WTC11 (cell line): Measurements from ENCODE around the gene DDI2. TPM values are rescaled to one million over a fixed set of nuclear protein-coding genes. Genes with fewer than 3 reads are reported as not detected.
A peak's percentile ranks its signal among the peaks of the same experiment; 100 is the strongest.

Source experiments
- ATAC-seq: fragments of 200-7000 bp; cut with Tn5 transposase; 2 replicates; pipeline ENCODE4 v1.10.0; 2021; ENCODE audit warnings: mild to moderate bottlenecking, moderate library complexity
- CTCF ChIA-PET: fragments of 300-600 bp; sonication (Branson Sonifier 250); formaldehyde crosslinking; loops from one replicate; lab custom pipeline; 2021; ENCODE audit warnings: antibody characterized with exemption; lab: Charles Lee
- POLR2A ChIA-PET: fragments of 350-600 bp; sonication (Branson Sonifier 250); formaldehyde crosslinking; loops from one replicate; lab custom pipeline; 2021; ENCODE audit warnings: antibody characterized with exemption; lab: Charles Lee
- DNase-seq: peaks from one replicate; pipeline ENCODE4 v3.0.0; 2021; ENCODE audit warnings: low spot score
- H3K27ac Mint-ChIP-seq: 2 replicates; pipeline ENCODE4 v1.8.0; 2021; ENCODE audit warnings: mixed read lengths
- H3K27me3 Mint-ChIP-seq: 2 replicates; pipeline ENCODE4 v1.8.0; 2021; ENCODE audit warnings: low read depth, mild to moderate bottlenecking, moderate library complexity, mixed read lengths
- H3K36me3 Mint-ChIP-seq: 2 replicates; pipeline ENCODE4 v1.8.0; 2021; ENCODE audit warnings: mixed read lengths
- H3K4me1 Mint-ChIP-seq: 2 replicates; pipeline ENCODE4 v1.8.0; 2022; ENCODE audit warnings: mixed read lengths
- H3K4me3 Mint-ChIP-seq: 2 replicates; pipeline ENCODE4 v1.8.0; 2021; ENCODE audit warnings: mild to moderate bottlenecking, moderate library complexity, mixed read lengths
- H3K9me3 Mint-ChIP-seq: 2 replicates; pipeline ENCODE4 v1.8.0; 2021; ENCODE audit warnings: mixed read lengths
- ATF2 ChIP-seq: sonication (generic); formaldehyde crosslinking; IDR thresholded peaks from 2 replicates; pipeline ENCODE4 v1.8.1; 2022; ENCODE audit warnings: low read depth, missing genetic modification reagents, borderline replicate concordance
- CBFB ChIP-seq: sonication (generic); formaldehyde crosslinking; IDR thresholded peaks from 2 replicates; pipeline ENCODE4 v1.8.1; 2022; ENCODE audit warnings: mild to moderate bottlenecking, low read depth, missing genetic modification reagents
- CREM ChIP-seq: sonication (generic); formaldehyde crosslinking; IDR thresholded peaks from 2 replicates; pipeline ENCODE4 v1.8.1; 2022; ENCODE audit warnings: mild to moderate bottlenecking, missing genetic modification reagents, moderate library complexity
- GRHL2 ChIP-seq: fragments of 250-450 bp; sonication (Bioruptor Pico); IDR thresholded peaks from 2 replicates; pipeline ENCODE4 v1.8.0; 2022; ENCODE audit warnings: mild to moderate bottlenecking, moderate library complexity; ENCODE audit not compliant: insufficient replicate concordance, severe bottlenecking
- HMGA2 ChIP-seq: fragments of 250-450 bp; sonication (Bioruptor Pico); IDR thresholded peaks from 2 replicates; pipeline ENCODE4 v1.4.0; 2021; ENCODE audit warnings: mild to moderate bottlenecking, moderate library complexity
- MYBL2 ChIP-seq: sonication (generic); formaldehyde crosslinking; IDR thresholded peaks from 2 replicates; pipeline ENCODE4 v1.8.1; 2023; ENCODE audit warnings: mild to moderate bottlenecking, moderate library complexity, missing genetic modification reagents
- NFYB ChIP-seq: sonication (generic); formaldehyde crosslinking; conservative IDR thresholded peaks from 2 replicates; pipeline ENCODE4 v1.8.0; 2022; ENCODE audit warnings: low read depth, missing genetic modification reagents
- NR1H2 ChIP-seq: sonication (generic); formaldehyde crosslinking; IDR thresholded peaks from 2 replicates; pipeline ENCODE4 v1.9.0; 2021; ENCODE audit warnings: mild to moderate bottlenecking, moderate library complexity, missing genetic modification reagents
- NR2C2 ChIP-seq: sonication (generic); formaldehyde crosslinking; IDR thresholded peaks from 2 replicates; pipeline ENCODE4 v1.8.0; 2022; ENCODE audit warnings: mild to moderate bottlenecking, missing genetic modification reagents
- NR3C1 ChIP-seq: sonication (generic); formaldehyde crosslinking; conservative IDR thresholded peaks from 2 replicates; pipeline ENCODE4 v1.8.1; 2023; ENCODE audit warnings: low read depth, mild to moderate bottlenecking, missing genetic modification reagents
- RELA ChIP-seq: sonication (generic); formaldehyde crosslinking; IDR thresholded peaks from 2 replicates; pipeline ENCODE4 v1.8.1; 2022; ENCODE audit warnings: missing genetic modification reagents, mild to moderate bottlenecking, borderline replicate concordance
- TP53 ChIP-seq: sonication (generic); formaldehyde crosslinking; IDR thresholded peaks from 2 replicates; pipeline ENCODE4 v1.8.1; 2023; ENCODE audit warnings: mild to moderate bottlenecking, missing genetic modification reagents
- USF1 ChIP-seq: sonication (generic); formaldehyde crosslinking; IDR thresholded peaks from 2 replicates; pipeline ENCODE4 v1.8.0; 2022; ENCODE audit warnings: mild to moderate bottlenecking, missing genetic modification reagents
- ZNF138 ChIP-seq: sonication (generic); formaldehyde crosslinking; conservative IDR thresholded peaks from 2 replicates; pipeline ENCODE4 v1.8.1; 2022; ENCODE audit warnings: mild to moderate bottlenecking, moderate library complexity, missing genetic modification reagents
- ZNF396 ChIP-seq: fragments of 250-450 bp; sonication (Bioruptor Pico); IDR thresholded peaks from 2 replicates; pipeline ENCODE4 v1.8.0; 2021; ENCODE audit warnings: mild to moderate bottlenecking, moderate library complexity, borderline replicate concordance
- ZNF423 ChIP-seq: fragments of 250-450 bp; sonication (Bioruptor Pico); IDR thresholded peaks from 2 replicates; pipeline ENCODE4 v2.1.2; 2022; ENCODE audit warnings: mild to moderate bottlenecking, moderate library complexity
- ZNF425 ChIP-seq: fragments of 250-450 bp; sonication (Bioruptor Pico); conservative IDR thresholded peaks from 2 replicates; pipeline ENCODE4 v1.9.0; 2021; ENCODE audit warnings: mild to moderate bottlenecking
- total RNA-seq: library from RNA; stranded (reverse); gene quantifications from 3 replicates; pipeline ENCODE4 v1.2.3, GENCODE V29; 2021
- TF ChIP-seq, protein P1 (sequence below): fragments of 250-450 bp; sonication (Bioruptor Pico); IDR thresholded peaks from 2 replicates; pipeline ENCODE4 v2.1.2; 2022; ENCODE audit warnings: mild to moderate bottlenecking, moderate library complexity
- TF ChIP-seq, protein P2 (sequence below): fragments of 250-450 bp; sonication (Bioruptor Pico); IDR thresholded peaks from 2 replicates; pipeline ENCODE4 v1.9.0; 2021; ENCODE audit warnings: mild to moderate bottlenecking
- TF ChIP-seq, protein P3 (sequence below): sonication (generic); formaldehyde crosslinking; IDR thresholded peaks from 2 replicates; pipeline ENCODE4 v1.8.0; 2022; ENCODE audit warnings: mild to moderate bottlenecking, missing genetic modification reagents
- TF ChIP-seq, protein P4 (sequence below): sonication (generic); formaldehyde crosslinking; IDR thresholded peaks from 2 replicates; pipeline ENCODE4 v1.8.1; 2023; ENCODE audit warnings: mild to moderate bottlenecking, missing genetic modification reagents

The DDI2 gene
- total RNA-seq, 1 experiment from 2014 or later = 34.2 TPM

DNA sequence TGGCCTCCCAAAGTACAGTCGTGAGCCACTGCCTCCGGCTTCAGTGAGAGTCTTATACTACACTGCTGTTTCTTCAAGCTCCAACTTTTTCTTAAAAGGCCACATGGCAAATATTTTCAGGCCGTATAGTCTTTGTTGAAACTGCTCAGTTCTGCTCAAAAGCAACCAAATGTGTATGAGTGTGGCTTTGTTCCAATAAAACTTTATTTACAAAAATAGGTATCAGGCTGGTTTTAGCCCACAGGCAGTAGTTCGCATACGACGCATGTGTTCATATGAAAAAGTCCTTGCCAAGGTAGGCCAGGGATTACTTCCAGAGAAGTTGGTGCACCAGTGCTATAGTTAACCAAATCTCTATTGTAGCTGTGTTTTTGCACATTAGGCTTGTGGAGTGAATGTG lies 73.1 kb downstream of the DDI2 start:
- H3K27ac Mint-ChIP-seq = no peak overlapping the region
- no peak for ATAC-seq
- no peak overlapping the region for H3K4me3 Mint-ChIP-seq
- H3K9me3 Mint-ChIP-seq = no peaks in the 10 kb centered on the region
- ChIA-PET CTCF (interaction anchor here (1.5 kb wide), 1 partner anchor 11 kb away, joined by 3 read pairs; no protein-coding TSS in a partner anchor), POLR2A (no interaction called here)
- H3K27me3 Mint-ChIP-seq = no peaks in the 10 kb centered on the region
- peaks cover 7% of the 10 kb centered on the region for H3K4me1 Mint-ChIP-seq
- no peak for DNase-seq
- 0 out of 2 replicates have a peak, but pooled peaks cover 3% of the 10 kb centered on the region for H3K36me3 Mint-ChIP-seq
- TF ChIP-seq HMGA2 (CRISPR knock-in tag) (no peak), GRHL2 (CRISPR knock-in tag) (no peak), ZNF425 (CRISPR knock-in tag) (no peak), TP53 (no peak), MYBL2 (CRISPR knock-in tag) (no peak), ZNF423 (CRISPR knock-in tag) (no peak), USF1 (CRISPR knock-in tag) (no peak), NR2C2 (no peak), ZNF396 (no peak), CBFB (CRISPR knock-in tag) (no peak), ZNF138 (CRISPR knock-in tag) (no peak), NR3C1 (CRISPR knock-in tag) (no peak), ATF2 (CRISPR knock-in tag) (no peak), RELA (CRISPR knock-in tag) (no peak), CREM (CRISPR knock-in tag) (no peak)
- TF ChIP-seq, protein P1, sequence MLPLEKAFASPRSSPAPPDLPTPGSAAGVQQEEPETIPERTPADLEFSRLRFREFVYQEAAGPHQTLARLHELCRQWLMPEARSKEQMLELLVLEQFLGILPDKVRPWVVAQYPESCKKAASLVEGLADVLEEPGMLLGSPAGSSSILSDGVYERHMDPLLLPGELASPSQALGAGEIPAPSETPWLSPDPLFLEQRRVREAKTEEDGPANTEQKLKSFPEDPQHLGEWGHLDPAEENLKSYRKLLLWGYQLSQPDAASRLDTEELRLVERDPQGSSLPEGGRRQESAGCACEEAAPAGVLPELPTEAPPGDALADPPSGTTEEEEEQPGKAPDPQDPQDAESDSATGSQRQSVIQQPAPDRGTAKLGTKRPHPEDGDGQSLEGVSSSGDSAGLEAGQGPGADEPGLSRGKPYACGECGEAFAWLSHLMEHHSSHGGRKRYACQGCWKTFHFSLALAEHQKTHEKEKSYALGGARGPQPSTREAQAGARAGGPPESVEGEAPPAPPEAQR (CRISPR knock-in tag) = no peak

GRCh38 chr1:15691434-15692032 lies 74.3 kb downstream of the DDI2 start:
- DNase-seq (no peak), ATAC-seq (no peak)
- Mint-ChIP-seq H3K9me3 (no peaks in the 10 kb centered on the region), H3K4me1 (no peaks in the 10 kb centered on the region), H3K27me3 (no peaks in the 10 kb centered on the region), H3K4me3 (no peak overlapping the region), H3K27ac (peak overlapping the region; percentile 23; the same call in 1 of the 2 replicates), H3K36me3 (0 out of 2 replicates have a peak, but pooled peaks cover 3% of the 10 kb centered on the region)
- ChIA-PET POLR2A (no interaction called here), CTCF (no interaction called here)
- TF ChIP-seq, protein P2, sequence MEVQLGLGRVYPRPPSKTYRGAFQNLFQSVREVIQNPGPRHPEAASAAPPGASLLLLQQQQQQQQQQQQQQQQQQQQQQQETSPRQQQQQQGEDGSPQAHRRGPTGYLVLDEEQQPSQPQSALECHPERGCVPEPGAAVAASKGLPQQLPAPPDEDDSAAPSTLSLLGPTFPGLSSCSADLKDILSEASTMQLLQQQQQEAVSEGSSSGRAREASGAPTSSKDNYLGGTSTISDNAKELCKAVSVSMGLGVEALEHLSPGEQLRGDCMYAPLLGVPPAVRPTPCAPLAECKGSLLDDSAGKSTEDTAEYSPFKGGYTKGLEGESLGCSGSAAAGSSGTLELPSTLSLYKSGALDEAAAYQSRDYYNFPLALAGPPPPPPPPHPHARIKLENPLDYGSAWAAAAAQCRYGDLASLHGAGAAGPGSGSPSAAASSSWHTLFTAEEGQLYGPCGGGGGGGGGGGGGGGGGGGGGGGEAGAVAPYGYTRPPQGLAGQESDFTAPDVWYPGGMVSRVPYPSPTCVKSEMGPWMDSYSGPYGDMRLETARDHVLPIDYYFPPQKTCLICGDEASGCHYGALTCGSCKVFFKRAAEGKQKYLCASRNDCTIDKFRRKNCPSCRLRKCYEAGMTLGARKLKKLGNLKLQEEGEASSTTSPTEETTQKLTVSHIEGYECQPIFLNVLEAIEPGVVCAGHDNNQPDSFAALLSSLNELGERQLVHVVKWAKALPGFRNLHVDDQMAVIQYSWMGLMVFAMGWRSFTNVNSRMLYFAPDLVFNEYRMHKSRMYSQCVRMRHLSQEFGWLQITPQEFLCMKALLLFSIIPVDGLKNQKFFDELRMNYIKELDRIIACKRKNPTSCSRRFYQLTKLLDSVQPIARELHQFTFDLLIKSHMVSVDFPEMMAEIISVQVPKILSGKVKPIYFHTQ = no peak
- TF ChIP-seq, protein P3, sequence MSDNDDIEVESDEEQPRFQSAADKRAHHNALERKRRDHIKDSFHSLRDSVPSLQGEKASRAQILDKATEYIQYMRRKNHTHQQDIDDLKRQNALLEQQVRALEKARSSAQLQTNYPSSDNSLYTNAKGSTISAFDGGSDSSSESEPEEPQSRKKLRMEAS (CRISPR knock-in tag) = no peak
- TF ChIP-seq, protein P4, sequence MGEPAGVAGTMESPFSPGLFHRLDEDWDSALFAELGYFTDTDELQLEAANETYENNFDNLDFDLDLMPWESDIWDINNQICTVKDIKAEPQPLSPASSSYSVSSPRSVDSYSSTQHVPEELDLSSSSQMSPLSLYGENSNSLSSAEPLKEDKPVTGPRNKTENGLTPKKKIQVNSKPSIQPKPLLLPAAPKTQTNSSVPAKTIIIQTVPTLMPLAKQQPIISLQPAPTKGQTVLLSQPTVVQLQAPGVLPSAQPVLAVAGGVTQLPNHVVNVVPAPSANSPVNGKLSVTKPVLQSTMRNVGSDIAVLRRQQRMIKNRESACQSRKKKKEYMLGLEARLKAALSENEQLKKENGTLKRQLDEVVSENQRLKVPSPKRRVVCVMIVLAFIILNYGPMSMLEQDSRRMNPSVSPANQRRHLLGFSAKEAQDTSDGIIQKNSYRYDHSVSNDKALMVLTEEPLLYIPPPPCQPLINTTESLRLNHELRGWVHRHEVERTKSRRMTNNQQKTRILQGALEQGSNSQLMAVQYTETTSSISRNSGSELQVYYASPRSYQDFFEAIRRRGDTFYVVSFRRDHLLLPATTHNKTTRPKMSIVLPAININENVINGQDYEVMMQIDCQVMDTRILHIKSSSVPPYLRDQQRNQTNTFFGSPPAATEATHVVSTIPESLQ = no peak
- TF ChIP-seq NFYB (CRISPR knock-in tag) = no peak
- no peak for TF ChIP-seq TP53
- no peak for TF ChIP-seq NR1H2
